ENCODE data around the gene GREB1.

DNA sequence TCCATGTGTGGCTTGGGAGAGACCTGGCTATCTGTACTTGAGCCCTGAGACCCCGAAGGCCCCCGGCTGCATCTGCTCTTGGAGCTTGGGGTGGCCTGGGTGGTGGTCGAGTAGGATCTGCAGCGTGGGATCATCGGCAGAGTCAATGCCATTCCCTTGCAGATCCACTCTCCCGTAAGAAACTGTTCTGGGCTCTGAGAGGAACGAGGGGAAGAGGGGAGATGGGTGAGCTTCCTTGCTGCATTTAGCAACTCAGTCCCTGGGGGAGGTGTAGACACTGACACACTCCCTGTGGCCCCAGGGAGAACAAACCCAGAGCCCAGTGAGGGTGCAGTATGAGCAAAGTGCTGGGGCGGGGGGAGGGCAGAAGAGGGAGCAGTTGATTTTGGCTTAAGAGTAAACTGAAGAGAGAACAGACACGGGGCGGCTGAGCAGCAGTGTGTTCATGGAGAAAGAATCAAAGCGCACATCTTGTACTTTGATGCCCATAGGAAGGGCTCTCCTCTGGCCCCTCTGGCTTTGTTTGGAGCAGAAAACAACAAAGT lies 8.5 kb downstream of the GREB1 start:
- TF ChIP-seq, protein P1, sequence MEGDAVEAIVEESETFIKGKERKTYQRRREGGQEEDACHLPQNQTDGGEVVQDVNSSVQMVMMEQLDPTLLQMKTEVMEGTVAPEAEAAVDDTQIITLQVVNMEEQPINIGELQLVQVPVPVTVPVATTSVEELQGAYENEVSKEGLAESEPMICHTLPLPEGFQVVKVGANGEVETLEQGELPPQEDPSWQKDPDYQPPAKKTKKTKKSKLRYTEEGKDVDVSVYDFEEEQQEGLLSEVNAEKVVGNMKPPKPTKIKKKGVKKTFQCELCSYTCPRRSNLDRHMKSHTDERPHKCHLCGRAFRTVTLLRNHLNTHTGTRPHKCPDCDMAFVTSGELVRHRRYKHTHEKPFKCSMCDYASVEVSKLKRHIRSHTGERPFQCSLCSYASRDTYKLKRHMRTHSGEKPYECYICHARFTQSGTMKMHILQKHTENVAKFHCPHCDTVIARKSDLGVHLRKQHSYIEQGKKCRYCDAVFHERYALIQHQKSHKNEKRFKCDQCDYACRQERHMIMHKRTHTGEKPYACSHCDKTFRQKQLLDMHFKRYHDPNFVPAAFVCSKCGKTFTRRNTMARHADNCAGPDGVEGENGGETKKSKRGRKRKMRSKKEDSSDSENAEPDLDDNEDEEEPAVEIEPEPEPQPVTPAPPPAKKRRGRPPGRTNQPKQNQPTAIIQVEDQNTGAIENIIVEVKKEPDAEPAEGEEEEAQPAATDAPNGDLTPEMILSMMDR (conservative IDR thresholded peaks at IDR 0.05; ENCODE audit: low read depth, low read length), result no peak
- no peak for TF ChIP-seq EZH2 (IDR thresholded peaks at IDR 0.05; ENCODE audit: borderline replicate concordance, low read depth, low read length, poor library complexity, severe bottlenecking)
